Neural progenitor cell (in vitro differentiated cells): ENCODE data around the gene GSX2.

Experiments
- CTCF ChIP-seq: fragments of 200-600 bp; sonication (generic); IDR thresholded peaks from 2 replicates; pipeline ENCODE4 v1.5.1; 2017; ENCODE audit warnings: antibody characterized with exemption, mild to moderate bottlenecking
- EZH2 ChIP-seq: fragments of 200-600 bp; sonication (generic); IDR thresholded peaks from 2 replicates; pipeline ENCODE4 v1.6.1; 2017; ENCODE audit warnings: antibody characterized with exemption, mild to moderate bottlenecking, moderate library complexity

DNA sequence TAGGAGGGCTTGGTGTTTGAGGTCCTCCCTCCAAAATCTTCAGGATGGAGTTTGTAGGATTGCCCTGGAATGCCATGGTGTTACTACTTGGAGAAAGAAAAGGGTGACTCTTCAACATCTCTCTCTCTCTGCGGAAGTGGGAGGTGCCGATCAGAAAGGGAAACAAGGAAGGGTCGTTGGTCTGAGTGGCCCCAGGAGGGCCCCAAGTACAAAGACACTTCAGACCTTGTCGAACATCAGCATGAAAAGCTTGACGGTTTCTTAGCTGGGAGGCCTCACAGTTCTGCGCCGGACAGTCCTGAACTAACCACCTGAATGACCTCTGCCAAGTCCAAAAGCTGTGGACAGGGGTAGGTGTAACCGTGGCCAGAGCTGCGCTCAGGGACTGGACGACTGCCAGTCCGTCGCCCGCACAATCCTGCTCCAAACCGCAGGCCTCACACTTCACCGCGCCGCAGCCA lies 646 bp upstream of the GSX2 start:
- TF ChIP-seq EZH2 (no peak), CTCF (no peak)
